GM18858 (cell line): ENCODE results near the gene KCNK1.
A peak's percentile ranks its signal among the peaks of the same experiment; 100 is the strongest.

ENCODE experiments used
- ATAC-seq: cut with Tn5 transposase; IDR thresholded peaks from one replicate; pipeline ENCODE4 v1.9.1; 2021; ENCODE audit not compliant: unreplicated experiment

KCNK1 gene

GRCh38 chr1:233613252-233614172, at the start of gene KCNK1:
Gene KCNK1 (plus strand): TSS chr1:233614106. CDS start chr1:233614172, 66 bp downstream.
- ATAC-seq: no peak

GRCh38 chr1:233565313-233565712, 48.6 kb upstream of the KCNK1 start:
- ATAC-seq: no peak

GRCh38 chr1:233566886-233567285, 47.0 kb upstream of the KCNK1 start:
- ATAC-seq: no peak

GRCh38 chr1:233569636-233570035, 44.3 kb upstream of the KCNK1 start:
- no peak for ATAC-seq

GRCh38 chr1:233570216-233570615, 43.7 kb upstream of the KCNK1 start:
- ATAC-seq: no peak

GRCh38 chr1:233570706-233571105, 43.2 kb upstream of the KCNK1 start:
- ATAC-seq: no peak

- no peak for ATAC-seq
Measured at GRCh38 chr1:233572896-233573295, 41.0 kb upstream of the KCNK1 start.

- ATAC-seq: no peak
Measured at GRCh38 chr1:233575450-233575849, 38.5 kb upstream of the KCNK1 start.

- no peak for ATAC-seq
Measured at GRCh38 chr1:233582439-233582838, 31.5 kb upstream of the KCNK1 start.

- ATAC-seq: no peak
Measured at GRCh38 chr1:233584376-233584775, 29.5 kb upstream of the KCNK1 start.

GRCh38 chr1:233584931-233585330, 29.0 kb upstream of the KCNK1 start:
- ATAC-seq: no peak

GRCh38 chr1:233586301-233586700, 27.6 kb upstream of the KCNK1 start:
- ATAC-seq: no peak

GRCh38 chr1:233587196-233587595, 26.7 kb upstream of the KCNK1 start:
- no peak for ATAC-seq

GRCh38 chr1:233587958-233588799, 25.7 kb upstream of the KCNK1 start:
- ATAC-seq: no peak

- ATAC-seq: no peak
Measured at GRCh38 chr1:233597489-233597901, 16.4 kb upstream of the KCNK1 start.

- ATAC-seq: peak; percentile 90
Measured at GRCh38 chr1:233598891-233599541, 14.9 kb upstream of the KCNK1 start.

- peak; percentile 25 for ATAC-seq
Measured at GRCh38 chr1:233599542-233600073, 14.3 kb upstream of the KCNK1 start.

- ATAC-seq: no peak
Measured at GRCh38 chr1:233600488-233600887, 13.4 kb upstream of the KCNK1 start.

GRCh38 chr1:233603478-233603877, 10.4 kb upstream of the KCNK1 start:
- ATAC-seq: no peak

- ATAC-seq: no peak
Measured at GRCh38 chr1:233605205-233605604, 8.7 kb upstream of the KCNK1 start.

GRCh38 chr1:233606813-233607212, 7.1 kb upstream of the KCNK1 start:
- peak; percentile 13 for ATAC-seq
